ENCODE data around the gene RIC3. TPM values are rescaled to one million over a fixed set of nuclear protein-coding genes. Genes with fewer than 3 reads are reported as not detected.

Gene RIC3
- polyA plus RNA-seq, 2 donors, result 6.2 to 11.6 TPM

DNA sequence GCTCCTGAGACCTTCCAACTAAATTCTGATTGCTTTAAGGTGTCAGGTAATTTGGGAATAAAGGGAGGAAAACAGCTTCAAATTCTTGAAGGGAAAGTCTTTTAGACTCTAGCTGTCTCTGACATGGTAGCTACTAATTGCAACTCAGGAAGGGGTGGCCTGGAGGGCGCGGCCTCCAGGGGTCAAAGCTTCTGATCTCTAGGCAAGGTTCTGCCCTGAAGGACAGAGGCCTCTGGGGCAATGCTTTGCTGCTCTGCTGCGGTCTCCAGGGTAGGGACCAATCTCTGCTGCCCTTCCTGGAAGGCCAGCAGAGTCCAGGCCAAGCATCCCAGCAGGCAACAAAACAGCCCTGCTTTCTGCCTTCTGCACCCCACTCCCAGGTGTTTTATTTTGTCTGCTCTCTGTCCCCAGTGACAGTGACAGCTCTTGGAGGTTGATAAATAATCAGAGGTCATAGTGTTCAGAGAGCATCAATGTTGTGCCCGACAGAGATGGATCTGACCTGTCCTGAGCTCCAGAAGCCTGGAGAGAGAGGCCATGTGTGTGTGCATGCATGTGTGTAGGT, 89.6 kb downstream of the RIC3 start:
- H3K36me3 ChIP-seq (ENCODE audit: control insufficient read depth in 2 of 2, insufficient read depth in 2 of 2, low read length in 1 of 2), result no peaks in the 10 kb centered on the region
- no peaks in the 10 kb centered on the region for H3K27me3 ChIP-seq (ENCODE audit: control insufficient read depth in 1 of 2, insufficient read depth in 2 of 2, low read length in 2 of 2)
- no peak overlapping the region for H3K27ac ChIP-seq (ENCODE audit: low read depth in 2 of 2, low read length in 1 of 2)
- peaks cover 0 to 5% of the 10 kb centered on the region in 2 donors for H3K4me1 ChIP-seq (ENCODE audit: control insufficient read depth in 2 of 2, insufficient read depth in 2 of 2, low read length in 1 of 2)
- 92 to 93% methylated on average over 4 of the region's 4 CpGs for WGBS, 2 donors
- no peaks in the 10 kb centered on the region for H3K9me3 ChIP-seq (ENCODE audit: control insufficient read depth in 2 of 2, insufficient read depth in 1 of 2, low read depth in 1 of 2, low read length in 1 of 2)
- H3K4me3 ChIP-seq (ENCODE audit: low read depth in 1 of 2, low read length in 2 of 2), result no peak overlapping the region

DNA sequence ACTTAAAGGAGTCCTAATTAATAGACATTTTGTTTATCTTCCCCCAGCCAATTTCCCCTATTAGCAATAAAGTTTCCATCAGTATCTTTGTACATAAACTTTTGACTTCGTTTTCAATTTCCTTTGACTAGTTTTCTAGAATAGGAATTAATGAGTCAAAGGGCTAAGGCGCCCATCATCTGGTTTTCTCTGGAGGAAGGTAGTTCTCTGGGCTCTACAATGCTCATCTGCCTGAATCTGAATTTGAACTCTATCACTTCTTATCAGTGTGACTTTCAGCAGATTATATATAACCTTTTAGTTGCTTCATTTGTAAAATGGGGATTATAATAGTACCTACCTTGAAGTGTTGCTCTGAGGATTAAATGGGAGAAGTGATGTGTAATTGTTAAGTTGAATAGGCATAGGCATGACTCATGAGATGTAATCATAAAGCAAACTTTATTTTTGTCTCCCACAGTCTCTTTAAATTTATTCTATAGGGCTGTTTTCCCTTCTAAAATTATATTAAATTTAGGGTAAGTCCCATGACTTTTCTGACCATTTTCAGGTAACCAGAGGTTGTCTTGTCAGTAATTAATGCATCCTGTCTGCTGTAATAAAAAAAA, 93.6 kb downstream of the RIC3 start:
- Histone ChIP-seq H3K4me1 (ENCODE audit: control insufficient read depth in 2 of 2, insufficient read depth in 2 of 2, low read length in 1 of 2) (no peaks in the 10 kb centered on the region), H3K9me3 (ENCODE audit: control insufficient read depth in 2 of 2, insufficient read depth in 1 of 2, low read depth in 1 of 2, low read length in 1 of 2) (no peaks in the 10 kb centered on the region), H3K36me3 (ENCODE audit: control insufficient read depth in 2 of 2, insufficient read depth in 2 of 2, low read length in 1 of 2) (no peaks in the 10 kb centered on the region), H3K27ac (ENCODE audit: low read depth in 2 of 2, low read length in 1 of 2) (no peak overlapping the region), H3K4me3 (ENCODE audit: low read depth in 1 of 2, low read length in 2 of 2) (no peak overlapping the region), H3K27me3 (ENCODE audit: control insufficient read depth in 1 of 2, insufficient read depth in 2 of 2, low read length in 2 of 2) (no peaks in the 10 kb centered on the region)
- 57 to 61% methylated on average over 2 of the region's 2 CpGs for WGBS, 2 donors

DNA sequence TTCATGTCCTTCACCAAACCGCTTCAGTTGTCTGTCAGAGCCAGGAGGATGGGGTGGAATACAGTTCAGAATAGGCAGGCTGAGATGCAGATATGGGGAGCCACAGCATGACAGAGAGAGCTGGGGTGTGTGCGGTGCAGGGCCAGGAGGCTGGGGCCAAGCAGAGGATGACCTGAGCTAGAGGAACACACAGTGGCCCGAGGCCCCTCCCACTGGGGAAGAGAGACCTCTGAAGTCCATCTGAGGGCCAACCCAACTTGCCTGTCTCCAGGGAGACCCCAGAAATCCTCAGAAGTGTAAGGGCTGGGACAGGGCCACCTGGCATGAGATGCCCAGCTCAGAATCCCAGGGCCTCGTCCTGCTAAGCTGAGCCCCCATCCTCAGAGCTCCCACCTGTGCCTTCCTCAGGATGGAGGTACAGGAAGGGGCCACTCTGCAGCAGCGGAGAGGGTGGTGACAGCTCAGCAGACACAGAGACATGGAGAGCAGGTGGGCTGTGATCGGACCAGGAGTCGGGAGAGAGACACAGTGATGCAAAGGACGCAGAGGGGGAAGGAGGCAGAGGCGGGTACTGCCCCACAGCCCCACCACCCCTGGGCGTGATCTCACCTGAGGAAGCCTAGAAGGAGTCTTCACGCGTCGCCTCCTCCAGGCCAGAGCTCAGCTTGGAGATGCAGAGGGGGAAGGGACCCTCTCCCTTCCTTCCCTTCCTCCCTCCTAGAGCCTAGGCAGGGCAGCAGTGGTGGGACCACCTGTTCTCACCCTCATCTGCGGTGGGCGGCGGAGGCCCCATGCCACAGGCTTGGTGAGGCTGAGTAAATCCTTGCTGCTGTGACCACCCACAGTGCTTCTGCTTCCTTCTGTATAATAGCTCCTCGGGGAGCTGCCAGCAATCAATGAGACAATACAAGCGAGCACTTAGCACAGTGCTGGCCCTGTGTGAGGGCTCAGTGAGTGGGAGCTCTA, 96.9 kb downstream of the RIC3 start:
- H3K27ac ChIP-seq (ENCODE audit: low read depth in 2 of 2, low read length in 1 of 2), result no peak overlapping the region
- no peaks in the 10 kb centered on the region for H3K27me3 ChIP-seq (ENCODE audit: control insufficient read depth in 1 of 2, insufficient read depth in 2 of 2, low read length in 2 of 2)
- no peaks in the 10 kb centered on the region for H3K9me3 ChIP-seq (ENCODE audit: control insufficient read depth in 2 of 2, insufficient read depth in 1 of 2, low read depth in 1 of 2, low read length in 1 of 2)
- H3K4me1 ChIP-seq (ENCODE audit: control insufficient read depth in 2 of 2, insufficient read depth in 2 of 2, low read length in 1 of 2), result peaks cover 0 to 5% of the 10 kb centered on the region in 2 donors
- H3K4me3 ChIP-seq (ENCODE audit: low read depth in 1 of 2, low read length in 2 of 2), result no peak overlapping the region
- H3K36me3 ChIP-seq (ENCODE audit: control insufficient read depth in 2 of 2, insufficient read depth in 2 of 2, low read length in 1 of 2), result no peaks in the 10 kb centered on the region
- 79 to 82% methylated on average over 18 of the region's 18 CpGs for WGBS, 2 donors

GRCh38 chr11:8070417-8071115, 98.3 kb downstream of the RIC3 start:
- WGBS, 2 donors, result 37 to 39% methylated on average over 3 of the region's 3 CpGs
- H3K4me1 ChIP-seq (ENCODE audit: control insufficient read depth in 2 of 2, insufficient read depth in 2 of 2, low read length in 1 of 2), result peaks cover 0 to 5% of the 10 kb centered on the region in 2 donors
- H3K4me3 ChIP-seq (ENCODE audit: low read depth in 1 of 2, low read length in 2 of 2), result no peak overlapping the region
- H3K36me3 ChIP-seq (ENCODE audit: control insufficient read depth in 2 of 2, insufficient read depth in 2 of 2, low read length in 1 of 2), result no peaks in the 10 kb centered on the region
- H3K9me3 ChIP-seq (ENCODE audit: control insufficient read depth in 2 of 2, insufficient read depth in 1 of 2, low read depth in 1 of 2, low read length in 1 of 2), result no peaks in the 10 kb centered on the region
- H3K27ac ChIP-seq (ENCODE audit: low read depth in 2 of 2, low read length in 1 of 2), result no peak overlapping the region
- no peaks in the 10 kb centered on the region for H3K27me3 ChIP-seq (ENCODE audit: control insufficient read depth in 1 of 2, insufficient read depth in 2 of 2, low read length in 2 of 2)

- H3K9me3 ChIP-seq (ENCODE audit: control insufficient read depth in 2 of 2, insufficient read depth in 1 of 2, low read depth in 1 of 2, low read length in 1 of 2), result no peaks in the 10 kb centered on the region
- no peak overlapping the region for H3K27ac ChIP-seq (ENCODE audit: low read depth in 2 of 2, low read length in 1 of 2)
- H3K4me3 ChIP-seq (ENCODE audit: low read depth in 1 of 2, low read length in 2 of 2), result no peak overlapping the region
- peaks cover 0 to 5% of the 10 kb centered on the region in 2 donors for H3K4me1 ChIP-seq (ENCODE audit: control insufficient read depth in 2 of 2, insufficient read depth in 2 of 2, low read length in 1 of 2)
- no peaks in the 10 kb centered on the region for H3K36me3 ChIP-seq (ENCODE audit: control insufficient read depth in 2 of 2, insufficient read depth in 2 of 2, low read length in 1 of 2)
- 83 to 86% methylated on average over 8 of the region's 8 CpGs for WGBS, 2 donors
- no peaks in the 10 kb centered on the region for H3K27me3 ChIP-seq (ENCODE audit: control insufficient read depth in 1 of 2, insufficient read depth in 2 of 2, low read length in 2 of 2)
These were observed 99.1 kb downstream of the RIC3 start for GRCh38 chr11:8069771-8070170.

GRCh38 chr11:8068605-8069221, 100.1 kb downstream of the RIC3 start:
- H3K9me3 ChIP-seq (ENCODE audit: control insufficient read depth in 2 of 2, insufficient read depth in 1 of 2, low read depth in 1 of 2, low read length in 1 of 2), result no peaks in the 10 kb centered on the region
- H3K4me1 ChIP-seq (ENCODE audit: control insufficient read depth in 2 of 2, insufficient read depth in 2 of 2, low read length in 1 of 2), result peaks cover 0 to 5% of the 10 kb centered on the region in 2 donors
- H3K4me3 ChIP-seq (ENCODE audit: low read depth in 1 of 2, low read length in 2 of 2), result no peak overlapping the region
- H3K27me3 ChIP-seq (ENCODE audit: control insufficient read depth in 1 of 2, insufficient read depth in 2 of 2, low read length in 2 of 2), result no peaks in the 10 kb centered on the region
- H3K36me3 ChIP-seq (ENCODE audit: control insufficient read depth in 2 of 2, insufficient read depth in 2 of 2, low read length in 1 of 2), result no peaks in the 10 kb centered on the region
- H3K27ac ChIP-seq (ENCODE audit: low read depth in 2 of 2, low read length in 1 of 2), result no peak overlapping the region
- 34 to 41% methylated on average over 15 of the region's 15 CpGs for WGBS, 2 donors

GRCh38 chr11:8067929-8068575, 100.8 kb downstream of the RIC3 start:
- Histone ChIP-seq H3K36me3 (ENCODE audit: control insufficient read depth in 2 of 2, insufficient read depth in 2 of 2, low read length in 1 of 2) (no peaks in the 10 kb centered on the region), H3K4me1 (ENCODE audit: control insufficient read depth in 2 of 2, insufficient read depth in 2 of 2, low read length in 1 of 2) (peaks cover 0 to 5% of the 10 kb centered on the region in 2 donors), H3K4me3 (ENCODE audit: low read depth in 1 of 2, low read length in 2 of 2) (no peak overlapping the region), H3K27me3 (ENCODE audit: control insufficient read depth in 1 of 2, insufficient read depth in 2 of 2, low read length in 2 of 2) (no peaks in the 10 kb centered on the region), H3K9me3 (ENCODE audit: control insufficient read depth in 2 of 2, insufficient read depth in 1 of 2, low read depth in 1 of 2, low read length in 1 of 2) (no peaks in the 10 kb centered on the region), H3K27ac (ENCODE audit: low read depth in 2 of 2, low read length in 1 of 2) (no peak overlapping the region)
- WGBS, 2 donors, result 68 to 69% methylated on average over 13 of the region's 13 CpGs

GRCh38 chr11:8067567-8067928, 101.3 kb downstream of the RIC3 start:
- Histone ChIP-seq H3K27ac (ENCODE audit: low read depth in 2 of 2, low read length in 1 of 2) (no peak overlapping the region), H3K27me3 (ENCODE audit: control insufficient read depth in 1 of 2, insufficient read depth in 2 of 2, low read length in 2 of 2) (no peaks in the 10 kb centered on the region), H3K4me3 (ENCODE audit: low read depth in 1 of 2, low read length in 2 of 2) (no peak overlapping the region), H3K9me3 (ENCODE audit: control insufficient read depth in 2 of 2, insufficient read depth in 1 of 2, low read depth in 1 of 2, low read length in 1 of 2) (no peaks in the 10 kb centered on the region), H3K4me1 (ENCODE audit: control insufficient read depth in 2 of 2, insufficient read depth in 2 of 2, low read length in 1 of 2) (peaks cover 0 to 8% of the 10 kb centered on the region in 2 donors), H3K36me3 (ENCODE audit: control insufficient read depth in 2 of 2, insufficient read depth in 2 of 2, low read length in 1 of 2) (no peaks in the 10 kb centered on the region)
- WGBS, 2 donors, result 91 to 94% methylated on average over 4 of the region's 4 CpGs
